Smooth muscle cell (in vitro differentiated cells): Measurements from ENCODE around the gene KIF1A. TPM values are rescaled to one million over a fixed set of nuclear protein-coding genes. Genes with fewer than 3 reads are reported as not detected.

Experiments used
- DNase-seq: peaks from one replicate; lab custom pipeline; 2025; ENCODE audit not compliant: unreplicated experiment; lab: John Stamatoyannopoulos, UW
- H2AFZ ChIP-seq: fragments of 200-600 bp; sonication (generic); 2 replicates; pipeline ENCODE4 v1.6.0; 2016; ENCODE audit warnings: antibody characterized with exemption, low read depth, mild to moderate bottlenecking
- H3F3A ChIP-seq: fragments of 200-600 bp; sonication (generic); 2 replicates; pipeline ENCODE4 v1.6.0; 2017; ENCODE audit warnings: antibody characterized with exemption, low read depth
- H3K27ac ChIP-seq: fragments of 200-600 bp; sonication (generic); 2 replicates; pipeline ENCODE4 v1.5.1; 2016; ENCODE audit warnings: low read depth, mild to moderate bottlenecking
- H3K27me3 ChIP-seq: fragments of 200-600 bp; sonication (generic); 2 replicates; pipeline ENCODE4 v1.6.1; 2016; ENCODE audit warnings: low read depth, mild to moderate bottlenecking
- H3K36me3 ChIP-seq: fragments of 200-600 bp; sonication (generic); 2 replicates; pipeline ENCODE4 v1.5.1; 2016; ENCODE audit warnings: low read depth
- H3K4me1 ChIP-seq: fragments of 200-600 bp; sonication (generic); 2 replicates; pipeline ENCODE4 v1.5.1; 2016; ENCODE audit warnings: low read depth
- H3K4me2 ChIP-seq: fragments of 200-600 bp; sonication (generic); 2 replicates; pipeline ENCODE4 v1.6.0; 2016; ENCODE audit warnings: mild to moderate bottlenecking
- H3K4me3 ChIP-seq: fragments of 200-600 bp; sonication (generic); 2 replicates; pipeline ENCODE4 v1.5.1; 2016; ENCODE audit warnings: mild to moderate bottlenecking
- H3K79me2 ChIP-seq: fragments of 200-600 bp; sonication (generic); 2 replicates; pipeline ENCODE4 v1.6.0; 2016; ENCODE audit warnings: low read depth, mild to moderate bottlenecking
- H3K9ac ChIP-seq: fragments of 200-600 bp; sonication (generic); 2 replicates; pipeline ENCODE4 v1.6.0; 2016; ENCODE audit warnings: low read depth
- H3K9me3 ChIP-seq: fragments of 200-600 bp; sonication (generic); replicated peaks from 2 replicates; pipeline ENCODE4 v1.5.1; 2016; ENCODE audit warnings: low read depth
- H4K20me1 ChIP-seq: fragments of 200-600 bp; sonication (generic); 2 replicates; pipeline ENCODE4 v1.6.0; 2016; ENCODE audit warnings: low read depth
- WGBS: methylation state at CpG from one replicate; pipeline ENCODE4 v1.1.7; 2016; ENCODE audit warnings: low lambda C conversion rate; 5-methylcytosine and 5-hydroxymethylcytosine counted together
- polyA plus RNA-seq: library from polyadenylated mRNA; unstranded; fragments of >200 nt; fragmentation: Nextera tagmentation; extraction: Ambion mirVana; gene quantifications from 2 replicates; pipeline ENCODE4 v1.2.1, GENCODE V29; 2016
- total RNA-seq: library from RNA; depleted of rRNA; stranded (reverse); fragments of >200 nt; gene quantifications from 2 replicates; pipeline ENCODE4 v1.2.3, GENCODE V29; 2014
- TF ChIP-seq, protein P1 (sequence below): fragments of 200-600 bp; sonication (generic); IDR thresholded peaks from 2 replicates; pipeline ENCODE4 v1.5.1; 2017; ENCODE audit warnings: borderline replicate concordance, mild to moderate bottlenecking, antibody characterized with exemption; ENCODE audit not compliant: insufficient read depth, poor library complexity, severe bottlenecking

KIF1A gene
- total and polyA plus RNA-seq, 2 experiments from 2014 or later: 4.6 to 8.4 TPM

DNA sequence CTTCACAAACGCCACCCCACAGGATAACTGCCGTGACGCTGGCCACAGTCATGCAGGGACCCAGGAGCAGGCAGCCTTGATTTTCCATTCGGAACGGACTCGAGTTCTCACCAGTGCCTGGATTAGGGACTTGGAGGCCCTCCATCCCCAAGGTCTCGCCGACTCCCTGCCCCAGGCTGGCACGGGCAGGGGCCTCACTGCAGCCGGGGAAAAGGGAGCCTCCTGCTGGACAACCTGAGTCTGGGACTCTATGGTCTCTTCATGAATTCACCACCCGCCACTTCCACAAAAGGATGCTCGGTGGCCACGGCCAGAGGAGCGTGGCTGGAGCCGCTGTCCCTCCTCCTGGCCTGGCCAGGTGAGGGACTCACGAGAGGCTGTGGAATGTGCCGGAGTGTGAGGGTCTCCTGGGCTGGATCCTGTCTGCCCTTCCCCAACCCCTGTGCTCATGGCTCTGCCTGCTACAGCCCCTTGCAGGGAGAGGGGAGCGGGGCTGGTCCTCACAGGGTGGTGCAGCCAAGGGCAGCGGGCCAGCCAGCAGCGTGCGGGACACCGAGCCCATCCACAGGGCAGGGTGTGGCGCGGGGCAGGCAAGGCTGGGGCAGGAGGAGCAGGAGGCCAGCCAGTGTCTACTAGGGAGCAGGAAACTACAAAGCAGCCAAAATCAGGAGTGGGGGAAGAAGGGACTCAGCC is 86.1 kb downstream of the KIF1A start:
- 92% methylated on average over 24 of the region's 24 CpGs for WGBS
- H2AFZ ChIP-seq: no peak overlapping the region

DNA sequence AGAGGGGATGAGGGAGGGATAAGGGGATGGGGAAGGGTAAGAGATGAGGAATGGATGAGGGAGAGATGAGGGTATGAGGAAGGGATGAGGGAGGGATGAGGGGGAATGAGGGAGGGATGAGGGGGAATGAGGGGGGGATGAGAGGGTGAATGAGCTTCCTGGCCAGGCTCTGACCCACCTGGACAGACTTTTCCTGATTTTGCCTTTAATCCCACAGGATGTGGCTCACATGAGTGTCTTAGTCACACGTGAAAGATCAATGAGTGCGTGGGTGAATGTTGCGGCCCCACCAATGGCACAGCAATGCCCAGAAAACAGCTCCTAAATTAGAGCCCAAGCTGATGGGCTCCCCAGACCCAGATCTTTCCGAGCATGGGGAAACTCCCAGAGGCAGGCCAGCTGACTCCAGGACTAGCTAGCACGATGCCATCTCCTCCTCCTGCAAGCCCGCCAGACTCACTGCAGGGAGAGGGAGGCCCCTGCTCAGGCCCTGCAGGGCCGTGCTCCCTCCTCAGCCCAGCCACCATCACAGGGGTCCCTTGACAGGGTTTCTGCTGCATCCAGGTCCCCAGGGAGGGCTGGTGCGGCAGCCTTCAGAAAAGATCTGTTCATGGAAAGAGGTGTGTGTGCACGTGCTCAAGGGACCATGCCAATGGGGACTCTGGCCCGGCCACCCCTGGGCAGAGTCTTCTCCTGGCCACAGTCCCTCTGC is 87.0 kb downstream of the KIF1A start:
- no peak overlapping the region for H3K4me3 ChIP-seq
- no peaks in the 10 kb centered on the region for H3K4me1 ChIP-seq
- DNase-seq: no peak
- H3K4me2 ChIP-seq: no peak overlapping the region
- TF ChIP-seq, protein P1, sequence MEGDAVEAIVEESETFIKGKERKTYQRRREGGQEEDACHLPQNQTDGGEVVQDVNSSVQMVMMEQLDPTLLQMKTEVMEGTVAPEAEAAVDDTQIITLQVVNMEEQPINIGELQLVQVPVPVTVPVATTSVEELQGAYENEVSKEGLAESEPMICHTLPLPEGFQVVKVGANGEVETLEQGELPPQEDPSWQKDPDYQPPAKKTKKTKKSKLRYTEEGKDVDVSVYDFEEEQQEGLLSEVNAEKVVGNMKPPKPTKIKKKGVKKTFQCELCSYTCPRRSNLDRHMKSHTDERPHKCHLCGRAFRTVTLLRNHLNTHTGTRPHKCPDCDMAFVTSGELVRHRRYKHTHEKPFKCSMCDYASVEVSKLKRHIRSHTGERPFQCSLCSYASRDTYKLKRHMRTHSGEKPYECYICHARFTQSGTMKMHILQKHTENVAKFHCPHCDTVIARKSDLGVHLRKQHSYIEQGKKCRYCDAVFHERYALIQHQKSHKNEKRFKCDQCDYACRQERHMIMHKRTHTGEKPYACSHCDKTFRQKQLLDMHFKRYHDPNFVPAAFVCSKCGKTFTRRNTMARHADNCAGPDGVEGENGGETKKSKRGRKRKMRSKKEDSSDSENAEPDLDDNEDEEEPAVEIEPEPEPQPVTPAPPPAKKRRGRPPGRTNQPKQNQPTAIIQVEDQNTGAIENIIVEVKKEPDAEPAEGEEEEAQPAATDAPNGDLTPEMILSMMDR: no peak
- no peak overlapping the region for H3K27ac ChIP-seq
- no peak overlapping the region for H3K9ac ChIP-seq
- no peak overlapping the region for H2AFZ ChIP-seq
- no peaks in the 10 kb centered on the region for H3K36me3 ChIP-seq
- H3K27me3 ChIP-seq: no peaks in the 10 kb centered on the region
- H4K20me1 ChIP-seq: no peaks in the 10 kb centered on the region
- no peaks in the 10 kb centered on the region for H3K79me2 ChIP-seq
- H3K9me3 ChIP-seq: no peaks in the 10 kb centered on the region
- no peaks in the 10 kb centered on the region for H3F3A ChIP-seq
- WGBS: 82% methylated on average over 9 of the region's 10 CpGs

More for the DNA sequence above, 86.1 kb downstream of the KIF1A start:
- Histone ChIP-seq H4K20me1 (no peaks in the 10 kb centered on the region), H3K4me3 (no peak overlapping the region), H3K79me2 (no peaks in the 10 kb centered on the region), H3K9me3 (no peaks in the 10 kb centered on the region), H3K4me2 (no peak overlapping the region), H3K27me3 (no peaks in the 10 kb centered on the region), H3K4me1 (no peaks in the 10 kb centered on the region), H3K27ac (no peak overlapping the region), H3K9ac (no peak overlapping the region), H3K36me3 (no peaks in the 10 kb centered on the region), H3F3A (no peaks in the 10 kb centered on the region)
- TF ChIP-seq, protein P1: no peak
- no peak for DNase-seq

DNA sequence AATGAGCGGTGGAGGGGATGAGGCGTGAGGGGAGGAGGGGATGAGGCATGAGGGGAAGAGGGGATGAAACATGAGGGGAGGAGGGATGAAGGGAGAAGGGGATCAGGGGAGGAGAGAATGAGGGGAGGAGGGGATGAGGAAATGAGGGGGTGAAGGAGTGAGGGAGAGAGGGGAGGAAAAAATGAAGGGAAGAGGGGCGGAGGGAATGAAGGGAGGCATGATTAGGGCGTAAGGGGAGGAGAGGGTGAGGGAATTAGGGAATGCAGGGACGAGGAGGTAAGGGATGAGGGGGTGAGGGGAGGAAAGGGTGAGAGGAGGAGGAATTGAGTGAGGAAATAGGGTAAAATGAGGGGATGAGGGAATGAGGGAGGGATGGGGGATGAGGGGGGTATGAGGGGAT is 87.8 kb downstream of the KIF1A start:
- no peak overlapping the region for H3K27ac ChIP-seq
- no peak overlapping the region for H2AFZ ChIP-seq
- no peaks in the 10 kb centered on the region for H3F3A ChIP-seq
- H3K4me2 ChIP-seq: no peak overlapping the region
- H3K4me3 ChIP-seq: no peak overlapping the region
- no peaks in the 10 kb centered on the region for H3K36me3 ChIP-seq
- no peaks in the 10 kb centered on the region for H3K4me1 ChIP-seq
- H3K9me3 ChIP-seq: no peaks in the 10 kb centered on the region
- WGBS: no CpG with 5 or more reads among the region's 5 CpGs
- TF ChIP-seq, protein P1: no peak
- no peaks in the 10 kb centered on the region for H4K20me1 ChIP-seq
- no peaks in the 10 kb centered on the region for H3K79me2 ChIP-seq
- DNase-seq: no peak
- H3K9ac ChIP-seq: no peak overlapping the region
- H3K27me3 ChIP-seq: no peaks in the 10 kb centered on the region
